ENCODE data around the gene DPPA4.

- TF ChIP-seq CTCF (IDR thresholded peaks at IDR 0.05) (no peak), EZH2 (IDR thresholded peaks at IDR 0.05; ENCODE audit: borderline replicate concordance, insufficient read depth, low read depth, low read length, poor library complexity, severe bottlenecking) (no peak)
These were observed 38.6 kb upstream of the DPPA4 start for GRCh38 chr3:109375975-109376374.

All from B cell (primary cell).